Liver (tissue), 9 donors: Measurements from ENCODE around the gene KAZN. TPM values are rescaled to one million over a fixed set of nuclear protein-coding genes. Genes with fewer than 3 reads are reported as not detected.

Experiments
- DNase-seq: peaks from one replicate; pipeline ENCODE4 v3.0.0-alpha.2; 2017; ENCODE audit warnings: low spot score
- H3K27ac ChIP-seq, 2 donors: one replicate each; pipeline ENCODE4 v1.7.0; 2013; ENCODE audit warnings: inconsistent platforms in 2 of 2, low read length in 2 of 2, control low read depth in 1 of 2, low read depth in 1 of 2, mild to moderate bottlenecking in 1 of 2
- H3K27me3 ChIP-seq, 4 donors: one replicate each; pipeline versions ENCODE4 v1.6.1 to v1.7.0; 2013; ENCODE audit warnings: low read length in 3 of 4, inconsistent platforms in 1 of 4, mild to moderate bottlenecking in 1 of 4, moderate library complexity in 1 of 4; ENCODE audit not compliant: control insufficient read depth in 4 of 4, insufficient read depth in 4 of 4
- H3K36me3 ChIP-seq, 4 donors: one replicate each; pipeline versions ENCODE4 v1.6.1 to v1.7.0; 2013; ENCODE audit warnings: low read length in 3 of 4, mild to moderate bottlenecking in 3 of 4, low read depth in 1 of 4, moderate library complexity in 1 of 4; ENCODE audit not compliant: control insufficient read depth in 4 of 4, insufficient read depth in 3 of 4
- H3K4me1 ChIP-seq, 4 donors: one replicate each; pipeline versions ENCODE4 v1.6.1 to v1.7.0; 2013; ENCODE audit warnings: low read length in 3 of 4, mild to moderate bottlenecking in 3 of 4, moderate library complexity in 1 of 4; ENCODE audit not compliant: control insufficient read depth in 4 of 4, insufficient read depth in 4 of 4
- H3K4me3 ChIP-seq, 3 donors: one replicate each; pipeline versions ENCODE4 v1.6.1 to v1.7.0; 2013; ENCODE audit warnings: low read length in 3 of 3, control low read depth in 1 of 3, low read depth in 1 of 3, mild to moderate bottlenecking in 1 of 3
- H3K9ac ChIP-seq, 2 donors: one replicate each; pipeline ENCODE4 v1.7.0; 2013; ENCODE audit warnings: low read length in 2 of 2, mild to moderate bottlenecking in 2 of 2, moderate library complexity in 2 of 2, control low read depth in 1 of 2, low read depth in 1 of 2
- H3K9me3 ChIP-seq, 4 donors: one replicate each; pipeline versions ENCODE4 v1.6.1 to v1.7.0; 2013; ENCODE audit warnings: low read length in 3 of 4; ENCODE audit not compliant: control insufficient read depth in 4 of 4
- EGR1 ChIP-seq, 2 donors: IDR thresholded peaks; 2 replicates each; pipeline ENCODE4 v1.6.1; 2016 to 2018; ENCODE audit warnings: antibody characterized with exemption in 2 of 2, low read depth in 2 of 2
- FOXA2 ChIP-seq: IDR thresholded peaks from 2 replicates; pipeline ENCODE4 v1.6.1; 2016; ENCODE audit warnings: antibody characterized with exemption
- GABPA ChIP-seq, 2 donors: IDR thresholded peaks in 1 of 2; conservative IDR thresholded peaks in 1 of 2; 2 replicates each; pipeline ENCODE4 v1.6.1; 2016; ENCODE audit warnings: antibody characterized with exemption in 2 of 2, mild to moderate bottlenecking in 1 of 2, moderate library complexity in 1 of 2
- HNF4A ChIP-seq, 2 donors: conservative IDR thresholded peaks; 2 replicates each; pipeline ENCODE4 v1.6.1; 2016; ENCODE audit warnings: antibody characterized with exemption in 2 of 2, mild to moderate bottlenecking in 2 of 2
- HNF4G ChIP-seq: IDR thresholded peaks from 2 replicates; pipeline ENCODE4 v1.6.1; 2016; ENCODE audit warnings: antibody characterized with exemption
- RXRA ChIP-seq, 2 donors: IDR thresholded peaks; 2 replicates each; pipeline ENCODE4 v1.6.1; 2017 to 2018; ENCODE audit warnings: antibody characterized with exemption in 2 of 2, mild to moderate bottlenecking in 1 of 2
- YY1 ChIP-seq: IDR thresholded peaks from 2 replicates; pipeline ENCODE4 v1.6.1; 2016; ENCODE audit warnings: antibody characterized with exemption, mild to moderate bottlenecking
- WGBS: extraction: QIAGEN DNeasy Blood & Tissue Kit; methylation state at CpG from one replicate; pipeline ENCODE4 v1.1.7; 2013; 5-methylcytosine and 5-hydroxymethylcytosine counted together
- polyA plus RNA-seq, 2 donors: library from polyadenylated mRNA; stranded (reverse) in 1 of 2; unstranded in 1 of 2; fragments of 200-250 nt in 1 of 2; fragments of >200 nt in 1 of 2; fragmentation: Nextera tagmentation in 1 of 2; extraction: Ambion mirVana in 1 of 2; gene quantifications; one replicate each; pipeline versions ENCODE4 v1.2.1 to v1.2.3, GENCODE V29; 2013 to 2015
- total RNA-seq, 2 donors: library from RNA; depleted of rRNA; stranded (reverse); fragments of >200 nt; gene quantifications; one replicate each; pipeline ENCODE4 v1.2.3, GENCODE V29; 2014
- TF ChIP-seq, protein P1 (sequence below): IDR thresholded peaks from 2 replicates; pipeline ENCODE4 v1.6.1; 2016; ENCODE audit warnings: antibody characterized with exemption, mild to moderate bottlenecking
- TF ChIP-seq, protein P2 (sequence below): IDR thresholded peaks from 2 replicates; pipeline ENCODE4 v1.6.1; 2016; ENCODE audit warnings: antibody characterized with exemption
- TF ChIP-seq, protein P3 (sequence below): IDR thresholded peaks from 2 replicates; pipeline ENCODE4 v1.6.1; 2016; ENCODE audit warnings: antibody characterized with exemption
- TF ChIP-seq, protein P4 (sequence below): fragments of 150-350 bp; IDR thresholded peaks from 2 replicates; pipeline ENCODE4 v1.5.1; 2017; ENCODE audit warnings: improper control_type of control experiment, low read depth, low read length; ENCODE audit not compliant: missing input control
- donor health status: healthy.
- donor health status: healthy.
- donor health status: healthy.
- donor health status: healthy.
- donor health status: healthy.

The KAZN gene
- total and polyA plus RNA-seq, 4 donors = 1.9 to 6.9 (median 2.4) TPM

DNA sequence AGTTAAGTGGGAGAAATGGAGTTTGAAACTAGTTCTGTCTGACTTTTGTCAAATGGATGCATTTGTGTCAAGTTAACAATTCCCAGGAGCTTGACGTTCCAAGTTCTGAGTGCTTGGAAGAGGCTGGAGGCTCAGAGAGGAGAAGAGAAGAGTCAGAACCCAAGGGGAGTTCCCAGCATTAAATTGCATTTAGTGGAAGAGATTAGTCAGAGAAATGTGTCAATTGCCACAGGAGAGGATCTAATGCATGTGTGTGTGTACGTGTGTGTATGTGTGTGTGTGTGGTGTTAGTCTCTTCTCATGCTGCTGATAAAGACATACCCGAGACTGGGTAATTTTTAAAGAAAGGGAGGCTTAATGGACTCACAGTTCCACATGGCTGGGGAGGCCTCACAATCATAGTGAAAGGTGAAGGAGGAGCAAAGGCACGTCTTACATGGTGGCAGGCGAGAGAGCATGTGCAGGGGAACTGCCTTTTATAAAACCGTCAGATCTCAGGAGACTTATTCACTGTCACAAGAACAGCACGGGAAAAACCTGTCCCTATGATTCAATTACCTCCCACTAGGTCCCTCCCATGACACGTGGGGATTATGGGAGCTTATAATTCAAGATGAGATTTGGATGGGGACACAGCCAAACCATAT lies 453.5 kb downstream of the KAZN start:
- Histone ChIP-seq H3K4me3 (no peak overlapping the region), H3K36me3 (no peaks in the 10 kb centered on the region), H3K27me3 (no peaks in the 10 kb centered on the region), H3K4me1 (no peaks in the 10 kb centered on the region), H3K9me3 (no peaks in the 10 kb centered on the region), H3K9ac (no peak overlapping the region), H3K27ac (no peak overlapping the region)
- DNase-seq = no peak
- TF ChIP-seq, protein P1, sequence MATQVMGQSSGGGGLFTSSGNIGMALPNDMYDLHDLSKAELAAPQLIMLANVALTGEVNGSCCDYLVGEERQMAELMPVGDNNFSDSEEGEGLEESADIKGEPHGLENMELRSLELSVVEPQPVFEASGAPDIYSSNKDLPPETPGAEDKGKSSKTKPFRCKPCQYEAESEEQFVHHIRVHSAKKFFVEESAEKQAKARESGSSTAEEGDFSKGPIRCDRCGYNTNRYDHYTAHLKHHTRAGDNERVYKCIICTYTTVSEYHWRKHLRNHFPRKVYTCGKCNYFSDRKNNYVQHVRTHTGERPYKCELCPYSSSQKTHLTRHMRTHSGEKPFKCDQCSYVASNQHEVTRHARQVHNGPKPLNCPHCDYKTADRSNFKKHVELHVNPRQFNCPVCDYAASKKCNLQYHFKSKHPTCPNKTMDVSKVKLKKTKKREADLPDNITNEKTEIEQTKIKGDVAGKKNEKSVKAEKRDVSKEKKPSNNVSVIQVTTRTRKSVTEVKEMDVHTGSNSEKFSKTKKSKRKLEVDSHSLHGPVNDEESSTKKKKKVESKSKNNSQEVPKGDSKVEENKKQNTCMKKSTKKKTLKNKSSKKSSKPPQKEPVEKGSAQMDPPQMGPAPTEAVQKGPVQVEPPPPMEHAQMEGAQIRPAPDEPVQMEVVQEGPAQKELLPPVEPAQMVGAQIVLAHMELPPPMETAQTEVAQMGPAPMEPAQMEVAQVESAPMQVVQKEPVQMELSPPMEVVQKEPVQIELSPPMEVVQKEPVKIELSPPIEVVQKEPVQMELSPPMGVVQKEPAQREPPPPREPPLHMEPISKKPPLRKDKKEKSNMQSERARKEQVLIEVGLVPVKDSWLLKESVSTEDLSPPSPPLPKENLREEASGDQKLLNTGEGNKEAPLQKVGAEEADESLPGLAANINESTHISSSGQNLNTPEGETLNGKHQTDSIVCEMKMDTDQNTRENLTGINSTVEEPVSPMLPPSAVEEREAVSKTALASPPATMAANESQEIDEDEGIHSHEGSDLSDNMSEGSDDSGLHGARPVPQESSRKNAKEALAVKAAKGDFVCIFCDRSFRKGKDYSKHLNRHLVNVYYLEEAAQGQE = no peak
- TF ChIP-seq, protein P2, sequence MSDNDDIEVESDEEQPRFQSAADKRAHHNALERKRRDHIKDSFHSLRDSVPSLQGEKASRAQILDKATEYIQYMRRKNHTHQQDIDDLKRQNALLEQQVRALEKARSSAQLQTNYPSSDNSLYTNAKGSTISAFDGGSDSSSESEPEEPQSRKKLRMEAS = no peak
- TF ChIP-seq FOXA2 (no peak), GABPA (IDR thresholded peaks at IDR 0.05 in 1 of 2, conservative IDR thresholded peaks at IDR 0.05 in 1 of 2) (no peak), HNF4A (conservative IDR thresholded peaks at IDR 0.05) (no peak), YY1 (no peak)
- 83% methylated on average over 8 of the region's 8 CpGs for WGBS

DNA sequence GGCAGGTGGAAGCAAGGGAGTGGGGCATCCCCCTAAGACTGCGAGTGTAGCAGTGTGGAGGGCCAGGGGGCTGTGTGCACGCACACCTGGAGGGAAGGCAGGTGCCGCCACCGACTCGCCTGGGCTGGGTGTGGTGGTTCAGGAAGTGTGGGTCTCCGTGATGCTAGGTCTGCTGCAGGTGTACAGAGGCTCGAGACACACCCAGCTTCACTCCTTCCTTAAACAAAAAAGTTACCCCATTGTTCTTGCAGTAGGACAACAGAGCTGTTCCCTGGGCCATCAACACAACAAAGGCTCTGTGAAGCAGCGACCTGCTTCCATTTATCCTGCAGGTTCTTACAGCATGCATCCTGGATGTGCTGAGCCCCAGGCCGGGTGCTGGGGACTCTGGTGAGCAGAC lies 454.7 kb downstream of the KAZN start:
- 80% methylated on average over 9 of the region's 9 CpGs for WGBS
- H3K4me3 ChIP-seq = no peak overlapping the region
- TF ChIP-seq HNF4G (no peak), EGR1 (IDR thresholded peaks at IDR 0.05; ENCODE audit: low read depth in 2 of 2) (no peak), RXRA (IDR thresholded peaks at IDR 0.05) (no peak), GABPA (IDR thresholded peaks at IDR 0.05 in 1 of 2, conservative IDR thresholded peaks at IDR 0.05 in 1 of 2) (no peak), HNF4A (conservative IDR thresholded peaks at IDR 0.05) (no peak)
- TF ChIP-seq, protein P3, sequence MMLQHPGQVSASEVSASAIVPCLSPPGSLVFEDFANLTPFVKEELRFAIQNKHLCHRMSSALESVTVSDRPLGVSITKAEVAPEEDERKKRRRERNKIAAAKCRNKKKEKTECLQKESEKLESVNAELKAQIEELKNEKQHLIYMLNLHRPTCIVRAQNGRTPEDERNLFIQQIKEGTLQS = no peak
- TF ChIP-seq, protein P4, sequence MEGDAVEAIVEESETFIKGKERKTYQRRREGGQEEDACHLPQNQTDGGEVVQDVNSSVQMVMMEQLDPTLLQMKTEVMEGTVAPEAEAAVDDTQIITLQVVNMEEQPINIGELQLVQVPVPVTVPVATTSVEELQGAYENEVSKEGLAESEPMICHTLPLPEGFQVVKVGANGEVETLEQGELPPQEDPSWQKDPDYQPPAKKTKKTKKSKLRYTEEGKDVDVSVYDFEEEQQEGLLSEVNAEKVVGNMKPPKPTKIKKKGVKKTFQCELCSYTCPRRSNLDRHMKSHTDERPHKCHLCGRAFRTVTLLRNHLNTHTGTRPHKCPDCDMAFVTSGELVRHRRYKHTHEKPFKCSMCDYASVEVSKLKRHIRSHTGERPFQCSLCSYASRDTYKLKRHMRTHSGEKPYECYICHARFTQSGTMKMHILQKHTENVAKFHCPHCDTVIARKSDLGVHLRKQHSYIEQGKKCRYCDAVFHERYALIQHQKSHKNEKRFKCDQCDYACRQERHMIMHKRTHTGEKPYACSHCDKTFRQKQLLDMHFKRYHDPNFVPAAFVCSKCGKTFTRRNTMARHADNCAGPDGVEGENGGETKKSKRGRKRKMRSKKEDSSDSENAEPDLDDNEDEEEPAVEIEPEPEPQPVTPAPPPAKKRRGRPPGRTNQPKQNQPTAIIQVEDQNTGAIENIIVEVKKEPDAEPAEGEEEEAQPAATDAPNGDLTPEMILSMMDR = no peak
- TF ChIP-seq, protein P1 = no peak
- no peak overlapping the region for H3K9ac ChIP-seq
- no peaks in the 10 kb centered on the region for H3K36me3 ChIP-seq
- no peaks in the 10 kb centered on the region for H3K9me3 ChIP-seq
- no peak for DNase-seq
- H3K27ac ChIP-seq = no peak overlapping the region
- H3K27me3 ChIP-seq = no peaks in the 10 kb centered on the region
- no peaks in the 10 kb centered on the region for H3K4me1 ChIP-seq
